ENCODE data around the gene BIN2.

DNA sequence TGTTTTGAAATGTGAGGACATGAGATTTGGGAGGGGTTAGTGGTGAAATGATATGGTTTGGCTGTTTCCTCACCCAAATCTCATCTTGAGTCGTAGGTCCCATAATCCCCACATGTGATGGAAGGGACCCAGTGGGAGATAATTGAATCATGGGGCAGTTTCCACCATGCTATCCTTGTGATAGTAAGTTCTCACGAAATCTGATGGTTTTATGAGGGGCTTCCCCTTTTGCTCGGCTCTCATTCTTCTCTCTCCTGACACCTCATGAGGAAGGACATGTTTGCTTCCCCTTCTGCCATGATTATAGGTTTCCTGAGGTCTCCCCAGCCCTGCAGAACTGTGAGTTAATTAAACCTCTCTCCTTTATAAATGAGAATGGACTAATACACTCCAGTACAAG lies 49.2 kb upstream of the BIN2 start:
- TF ChIP-seq POLR2AphosphoS5 (IDR thresholded peaks at IDR 0.05; ENCODE audit: low read depth, low read length) = no peak
- TF ChIP-seq TAF1 (IDR thresholded peaks at IDR 0.05; ENCODE audit: borderline replicate concordance, insufficient read depth, low read length) = no peak
- TF ChIP-seq, protein P1, sequence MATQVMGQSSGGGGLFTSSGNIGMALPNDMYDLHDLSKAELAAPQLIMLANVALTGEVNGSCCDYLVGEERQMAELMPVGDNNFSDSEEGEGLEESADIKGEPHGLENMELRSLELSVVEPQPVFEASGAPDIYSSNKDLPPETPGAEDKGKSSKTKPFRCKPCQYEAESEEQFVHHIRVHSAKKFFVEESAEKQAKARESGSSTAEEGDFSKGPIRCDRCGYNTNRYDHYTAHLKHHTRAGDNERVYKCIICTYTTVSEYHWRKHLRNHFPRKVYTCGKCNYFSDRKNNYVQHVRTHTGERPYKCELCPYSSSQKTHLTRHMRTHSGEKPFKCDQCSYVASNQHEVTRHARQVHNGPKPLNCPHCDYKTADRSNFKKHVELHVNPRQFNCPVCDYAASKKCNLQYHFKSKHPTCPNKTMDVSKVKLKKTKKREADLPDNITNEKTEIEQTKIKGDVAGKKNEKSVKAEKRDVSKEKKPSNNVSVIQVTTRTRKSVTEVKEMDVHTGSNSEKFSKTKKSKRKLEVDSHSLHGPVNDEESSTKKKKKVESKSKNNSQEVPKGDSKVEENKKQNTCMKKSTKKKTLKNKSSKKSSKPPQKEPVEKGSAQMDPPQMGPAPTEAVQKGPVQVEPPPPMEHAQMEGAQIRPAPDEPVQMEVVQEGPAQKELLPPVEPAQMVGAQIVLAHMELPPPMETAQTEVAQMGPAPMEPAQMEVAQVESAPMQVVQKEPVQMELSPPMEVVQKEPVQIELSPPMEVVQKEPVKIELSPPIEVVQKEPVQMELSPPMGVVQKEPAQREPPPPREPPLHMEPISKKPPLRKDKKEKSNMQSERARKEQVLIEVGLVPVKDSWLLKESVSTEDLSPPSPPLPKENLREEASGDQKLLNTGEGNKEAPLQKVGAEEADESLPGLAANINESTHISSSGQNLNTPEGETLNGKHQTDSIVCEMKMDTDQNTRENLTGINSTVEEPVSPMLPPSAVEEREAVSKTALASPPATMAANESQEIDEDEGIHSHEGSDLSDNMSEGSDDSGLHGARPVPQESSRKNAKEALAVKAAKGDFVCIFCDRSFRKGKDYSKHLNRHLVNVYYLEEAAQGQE (IDR thresholded peaks at IDR 0.05; ENCODE audit: insufficient read depth in 1 of 2, low read depth in 2 of 2, low read length in 2 of 2) = no peak

All from PFSK-1 (cell line).